Neural progenitor cell (in vitro differentiated cells): Measurements from ENCODE around the gene MAPK4. TPM values are rescaled to one million over a fixed set of nuclear protein-coding genes. Genes with fewer than 3 reads are reported as not detected.

Source experiments
- DNase-seq: peaks from one replicate; pipeline ENCODE4 v3.0.0-alpha.2; 2016; ENCODE audit warnings: low spot score
- H2AFZ ChIP-seq: fragments of 200-600 bp; sonication (generic); replicated peaks from 2 replicates; pipeline ENCODE4 v1.6.1; 2016; ENCODE audit warnings: antibody characterized with exemption
- H3F3A ChIP-seq: fragments of 200-600 bp; sonication (generic); 2 replicates; pipeline ENCODE4 v1.6.1; 2016; ENCODE audit warnings: antibody characterized with exemption, low read depth
- H3K27ac ChIP-seq: fragments of 200-600 bp; sonication (generic); 2 replicates; pipeline ENCODE4 v1.5.1; 2016; ENCODE audit warnings: mild to moderate bottlenecking
- H3K27me3 ChIP-seq: fragments of 200-600 bp; sonication (generic); 2 replicates; pipeline ENCODE4 v1.6.1; 2016; ENCODE audit warnings: mild to moderate bottlenecking, moderate library complexity
- H3K36me3 ChIP-seq: fragments of 200-600 bp; sonication (generic); 2 replicates; pipeline ENCODE4 v1.5.1; 2016
- H3K4me1 ChIP-seq: fragments of 200-600 bp; sonication (generic); 2 replicates; pipeline ENCODE4 v1.6.1; 2016; ENCODE audit warnings: mixed run types
- H3K4me2 ChIP-seq: fragments of 200-600 bp; sonication (generic); 2 replicates; pipeline ENCODE4 v1.6.1; 2016
- H3K4me3 ChIP-seq: fragments of 200-600 bp; sonication (generic); 2 replicates; pipeline ENCODE4 v1.5.1; 2016
- H3K79me2 ChIP-seq: fragments of 200-600 bp; sonication (generic); 2 replicates; pipeline ENCODE4 v1.6.1; 2016; ENCODE audit warnings: low read depth
- H3K9ac ChIP-seq: fragments of 200-600 bp; sonication (generic); 2 replicates; pipeline ENCODE4 v1.6.1; 2016
- H3K9me3 ChIP-seq: fragments of 200-600 bp; sonication (generic); 2 replicates; pipeline ENCODE4 v1.5.1; 2016; ENCODE audit warnings: low read depth
- H4K20me1 ChIP-seq: fragments of 200-600 bp; sonication (generic); 2 replicates; pipeline ENCODE4 v1.6.1; 2016; ENCODE audit warnings: low read depth
- H3K27ac Mint-ChIP-seq: 3 replicates; pipeline ENCODE4 v1.8.0; 2021; ENCODE audit warnings: mixed read lengths
- H3K27me3 Mint-ChIP-seq: 2 replicates; pipeline ENCODE4 v1.8.0; 2022; ENCODE audit warnings: low read depth, mild to moderate bottlenecking, inconsistent platforms, moderate library complexity, mixed read lengths; ENCODE audit not compliant: insufficient read depth
- H3K36me3 Mint-ChIP-seq: 3 replicates; pipeline ENCODE4 v1.8.0; 2021; ENCODE audit warnings: mixed read lengths
- H3K4me1 Mint-ChIP-seq: 3 replicates; pipeline ENCODE4 v1.8.0; 2021; ENCODE audit warnings: mixed read lengths
- H3K4me3 Mint-ChIP-seq: 3 replicates; pipeline ENCODE4 v1.8.0; 2021; ENCODE audit warnings: mild to moderate bottlenecking, moderate library complexity, mixed read lengths
- H3K9me3 Mint-ChIP-seq: 3 replicates; pipeline ENCODE4 v1.8.0; 2020; ENCODE audit warnings: mixed read lengths
- CTCF ChIP-seq: fragments of 200-600 bp; sonication (generic); IDR thresholded peaks from 2 replicates; pipeline ENCODE4 v1.5.1; 2017; ENCODE audit warnings: antibody characterized with exemption, mild to moderate bottlenecking
- EZH2 ChIP-seq: fragments of 200-600 bp; sonication (generic); IDR thresholded peaks from 2 replicates; pipeline ENCODE4 v1.6.1; 2017; ENCODE audit warnings: antibody characterized with exemption, mild to moderate bottlenecking, moderate library complexity
- EZH2phosphoT487 ChIP-seq: fragments of 200-600 bp; sonication (generic); IDR thresholded peaks from 2 replicates; pipeline ENCODE4 v1.6.1; 2017; ENCODE audit warnings: antibody characterized with exemption
- total RNA-seq: library from RNA; depleted of rRNA; stranded (reverse); fragments of >200 nt; gene quantifications from 2 replicates; pipeline ENCODE4 v1.2.3, GENCODE V29; 2015; ENCODE audit warnings: low replicate concordance

The MAPK4 gene
- total RNA-seq, 1 donor from 2014 or later, result 7.0 TPM

DNA sequence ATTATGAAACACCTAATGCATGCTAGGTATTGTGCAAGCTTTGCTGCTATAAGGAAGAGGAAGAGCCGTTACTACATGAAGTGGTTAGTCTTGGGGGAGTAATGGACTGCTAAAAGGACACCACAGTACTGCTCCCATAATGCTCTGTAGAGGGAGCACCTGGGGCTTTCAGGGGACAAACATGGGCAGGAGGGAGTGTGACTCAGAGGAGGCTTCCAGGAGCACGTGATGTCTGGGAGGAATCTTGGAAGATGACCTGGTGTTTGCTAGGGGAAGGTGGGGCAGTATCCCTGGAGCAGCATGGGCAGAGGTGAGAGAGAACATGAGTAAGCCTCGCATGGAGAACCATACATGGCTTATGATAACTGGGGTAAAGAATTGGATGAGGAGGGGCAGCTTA, 18.8 kb downstream of the MAPK4 start:
- Histone ChIP-seq H4K20me1 (no peaks in the 10 kb centered on the region), H2AFZ (no peak overlapping the region), H3K36me3 (no peaks in the 10 kb centered on the region), H3F3A (no peaks in the 10 kb centered on the region), H3K9me3 (no peaks in the 10 kb centered on the region), H3K79me2 (no peaks in the 10 kb centered on the region), H3K9ac (no peak overlapping the region), H3K27ac (no peak overlapping the region), H3K4me2 (no peak overlapping the region), H3K4me3 (no peak overlapping the region), H3K4me1 (peaks cover 12% of the 10 kb centered on the region), H3K27me3 (no peaks in the 10 kb centered on the region)
- peaks cover 5% of the 10 kb centered on the region for H3K27me3 Mint-ChIP-seq
- H3K27ac Mint-ChIP-seq, result peak overlapping the region; percentile 20
- peaks cover 15% of the 10 kb centered on the region for H3K4me1 Mint-ChIP-seq
- no peak overlapping the region for H3K4me3 Mint-ChIP-seq
- DNase-seq, result no peak
- peaks cover 6% of the 10 kb centered on the region for H3K9me3 Mint-ChIP-seq
- H3K36me3 Mint-ChIP-seq, result peaks cover 15% of the 10 kb centered on the region
- TF ChIP-seq CTCF, result no peak
- TF ChIP-seq EZH2, result no peak
- no peak for TF ChIP-seq EZH2phosphoT487

DNA sequence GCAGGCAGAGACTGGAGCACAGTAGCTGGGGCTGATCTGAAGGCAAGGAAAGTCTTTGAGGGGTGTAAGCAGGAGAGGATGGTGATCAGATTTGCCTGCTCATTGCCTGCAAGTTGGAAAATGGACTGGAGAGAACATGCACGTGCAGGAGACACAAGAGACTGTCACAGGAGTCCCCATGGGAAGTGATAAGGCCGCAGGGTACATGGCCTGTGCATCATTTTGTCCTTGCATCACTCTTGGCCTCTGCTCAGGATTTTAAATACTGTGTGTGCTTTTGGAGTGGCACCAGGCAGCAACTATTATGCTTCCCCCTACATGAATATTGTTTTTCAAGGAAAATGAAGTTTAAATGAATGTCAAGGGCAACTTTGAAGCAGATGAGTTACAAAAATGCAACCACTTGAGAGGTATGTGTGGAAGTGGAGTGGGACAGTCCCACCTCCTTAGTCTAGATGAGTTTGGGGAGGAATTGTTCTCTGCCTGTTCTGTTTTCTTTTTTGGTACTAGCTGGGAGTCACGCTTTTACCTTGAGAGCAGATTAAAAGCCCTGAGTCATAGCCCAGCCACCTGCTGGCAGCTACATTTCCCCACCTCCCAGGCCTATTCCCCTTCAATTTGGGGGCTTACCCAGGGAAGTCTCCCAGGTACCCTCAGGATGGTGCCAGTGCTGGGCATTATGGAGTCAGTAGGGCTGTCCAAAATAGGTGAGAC, 19.3 kb downstream of the MAPK4 start:
- H3K4me1 Mint-ChIP-seq, result peaks cover 15% of the 10 kb centered on the region

DNA sequence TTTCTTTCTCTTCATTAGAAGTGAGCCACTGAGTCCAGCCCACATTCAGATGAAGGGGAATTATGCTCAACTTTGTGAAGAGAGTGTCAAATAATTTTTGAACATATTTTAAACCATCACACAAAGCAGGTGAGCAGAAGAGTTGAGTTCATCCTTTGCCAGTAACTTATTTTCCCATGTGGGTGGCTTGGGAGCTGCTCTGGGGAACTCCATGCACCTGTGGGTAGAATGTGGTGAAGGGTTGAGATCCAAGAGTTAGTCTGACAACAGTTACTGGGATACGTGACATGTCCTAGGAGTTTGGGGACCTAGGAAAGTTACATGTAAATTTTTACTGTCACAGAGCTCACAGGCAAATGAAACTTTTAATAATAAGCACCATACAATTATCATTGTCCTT, 21.6 kb downstream of the MAPK4 start:
- no peak overlapping the region for H3K4me3 Mint-ChIP-seq
- Histone ChIP-seq H3K4me2 (no peak overlapping the region), H3K9ac (no peak overlapping the region), H3F3A (no peaks in the 10 kb centered on the region), H3K4me3 (no peak overlapping the region), H4K20me1 (no peaks in the 10 kb centered on the region), H3K9me3 (no peaks in the 10 kb centered on the region), H3K79me2 (no peaks in the 10 kb centered on the region), H3K4me1 (peaks cover 12% of the 10 kb centered on the region), H2AFZ (no peak overlapping the region), H3K36me3 (no peaks in the 10 kb centered on the region), H3K27ac (no peak overlapping the region), H3K27me3 (no peaks in the 10 kb centered on the region)
- H3K36me3 Mint-ChIP-seq, result peaks cover 12% of the 10 kb centered on the region
- H3K4me1 Mint-ChIP-seq, result peaks cover 15% of the 10 kb centered on the region
- no peak overlapping the region for H3K27ac Mint-ChIP-seq
- H3K27me3 Mint-ChIP-seq, result peaks cover 5% of the 10 kb centered on the region
- no peak for TF ChIP-seq EZH2
- TF ChIP-seq CTCF, result no peak
- TF ChIP-seq EZH2phosphoT487, result no peak
- DNase-seq, result no peak
- peaks cover 7% of the 10 kb centered on the region for H3K9me3 Mint-ChIP-seq

More for the DNA sequence above, 19.3 kb downstream of the MAPK4 start:
- Histone ChIP-seq H3K27me3 (no peaks in the 10 kb centered on the region), H4K20me1 (no peaks in the 10 kb centered on the region), H3K9ac (no peak overlapping the region), H3K4me1 (peaks cover 12% of the 10 kb centered on the region), H3K4me3 (no peak overlapping the region), H3K4me2 (no peak overlapping the region), H3K36me3 (no peaks in the 10 kb centered on the region), H2AFZ (no peak overlapping the region), H3K27ac (no peak overlapping the region), H3F3A (no peaks in the 10 kb centered on the region), H3K79me2 (no peaks in the 10 kb centered on the region), H3K9me3 (no peaks in the 10 kb centered on the region)
- Mint-ChIP-seq H3K9me3 (peaks cover 3% of the 10 kb centered on the region), H3K27me3 (peaks cover 5% of the 10 kb centered on the region), H3K27ac (no peak overlapping the region), H3K36me3 (peaks cover 11% of the 10 kb centered on the region), H3K4me3 (no peak overlapping the region)
- no peak for TF ChIP-seq CTCF
- no peak for TF ChIP-seq EZH2phosphoT487
- TF ChIP-seq EZH2, result no peak
- DNase-seq, result no peak
